Breast epithelium (tissue), 4 donors: ENCODE measurements around the gene ABHD16B. TPM values are rescaled to one million over a fixed set of nuclear protein-coding genes. Genes with fewer than 3 reads are reported as not detected.
A peak's percentile ranks its signal among the peaks of the same experiment; 100 is the strongest.

Experiments used
- DNase-seq, 2 donors: peaks; one replicate each; pipeline ENCODE4 v3.0.0-alpha.2; 2019; ENCODE audit warnings: low spot score in 2 of 2
- H3K27ac ChIP-seq, 2 donors: fragments of 200-600 bp; sonication (generic) in 1 of 2; one replicate each; pipeline ENCODE4 v1.5.1; 2016 to 2019; ENCODE audit warnings: mild to moderate bottlenecking in 1 of 2
- H3K27me3 ChIP-seq, 2 donors: fragments of 200-600 bp; sonication (generic) in 1 of 2; one replicate each; pipeline versions ENCODE4 v1.5.1 to v1.6.0; 2017 to 2019; ENCODE audit warnings: control low read depth in 1 of 2, mild to moderate bottlenecking in 1 of 2
- H3K36me3 ChIP-seq: fragments of 200-600 bp; one replicate; pipeline ENCODE4 v1.5.1; 2019
- H3K4me1 ChIP-seq, 2 donors: fragments of 200-600 bp; sonication (generic); one replicate each; pipeline ENCODE4 v1.5.1; 2016 to 2019; ENCODE audit warnings: control low read depth in 1 of 2
- H3K4me3 ChIP-seq, 3 donors: fragments of 200-600 bp; sonication (generic); 1 replicate in 2 of 3; 2 replicates in 1 of 3; pipeline ENCODE4 v1.5.1; 2016 to 2019; ENCODE audit warnings: mild to moderate bottlenecking in 3 of 3, moderate library complexity in 2 of 3
- H3K9me3 ChIP-seq, 2 donors: fragments of 200-600 bp; sonication (generic) in 1 of 2; one replicate each; pipeline ENCODE4 v1.5.1; 2016 to 2019; ENCODE audit warnings: control low read depth in 1 of 2
- CTCF ChIP-seq, 3 donors: fragments of 450-650 bp; IDR thresholded peaks; one replicate each; pipeline ENCODE4 v1.5.1; 2016 to 2017; ENCODE audit warnings: antibody characterized with exemption in 3 of 3, mild to moderate bottlenecking in 3 of 3, moderate library complexity in 3 of 3
- POLR2A ChIP-seq: fragments of 450-650 bp; IDR thresholded peaks from one replicate; pipeline ENCODE4 v1.6.1; 2016; ENCODE audit warnings: antibody characterized with exemption, mild to moderate bottlenecking, moderate library complexity
- POLR2AphosphoS5 ChIP-seq, 3 donors: sonication (generic); formaldehyde crosslinking; IDR thresholded peaks; one replicate each; pipeline ENCODE4 v1.6.1; 2017; ENCODE audit warnings: antibody characterized with exemption in 3 of 3
- intact Hi-C: fragments of 100-400 bp; cut with DNase I; formaldehyde crosslinking; loops from one replicate; pipeline ENCODE4 v1.15.1; 2023; ENCODE audit warnings: low total_unique reads
- total RNA-seq, 3 donors: library from RNA; depleted of rRNA; stranded (reverse); fragments of >200 nt; gene quantifications; one replicate each; pipeline ENCODE4 v1.1.0, GENCODE V29; 2016

ABHD16B gene
- total RNA-seq, 3 donors from 2014 or later, result not detected

GRCh38 chr20:63835021-63835858 lies 26.1 kb upstream of the ABHD16B start:
- H3K4me3 ChIP-seq, result peak overlapping the region in 2 of 3 donors; percentile 19 to 47
- peak; percentile 88 to 97 for DNase-seq
- H3K27me3 ChIP-seq, result no peaks in the 10 kb centered on the region
- peaks cover 8 to 16% of the 10 kb centered on the region in 2 donors for H3K4me1 ChIP-seq
- intact Hi-C loops, result no loop called here
- peak overlapping the region; percentile 80 to 94 for H3K27ac ChIP-seq
- TF ChIP-seq POLR2A (no peak), POLR2AphosphoS5 (IDR thresholded peaks at IDR 0.05) (peak in 1 of 3 donors; percentile 31)
- H3K9me3 ChIP-seq, result no peaks in the 10 kb centered on the region
- H3K36me3 ChIP-seq, result no peaks in the 10 kb centered on the region

- DNase-seq, result no peak
- no peaks in the 10 kb centered on the region for H3K36me3 ChIP-seq
- TF ChIP-seq POLR2A, result no peak
- no peak for TF ChIP-seq CTCF (IDR thresholded peaks at IDR 0.05)
- no peak for TF ChIP-seq POLR2AphosphoS5 (IDR thresholded peaks at IDR 0.05)
- peak overlapping the region in 1 of 2 donors; percentile 19 for H3K27ac ChIP-seq
- no peaks in the 10 kb centered on the region for H3K27me3 ChIP-seq
- peaks cover 8 to 16% of the 10 kb centered on the region in 2 donors for H3K4me1 ChIP-seq
- intact Hi-C loops, result loop anchor here (1.0 kb wide), 1 partner anchor 45 kb away; no protein-coding TSS in a partner anchor
- no peak overlapping the region for H3K4me3 ChIP-seq
- no peaks in the 10 kb centered on the region for H3K9me3 ChIP-seq
These were observed 24.6 kb upstream of the ABHD16B start for GRCh38 chr20:63836458-63837344.

- H3K9me3 ChIP-seq, result no peaks in the 10 kb centered on the region
- H3K4me1 ChIP-seq, result peaks cover 8 to 16% of the 10 kb centered on the region in 2 donors
- no peaks in the 10 kb centered on the region for H3K36me3 ChIP-seq
- H3K27ac ChIP-seq, result no peak overlapping the region
- no peaks in the 10 kb centered on the region for H3K27me3 ChIP-seq
- no peak for TF ChIP-seq POLR2A
- no peak for TF ChIP-seq CTCF (IDR thresholded peaks at IDR 0.05)
- TF ChIP-seq POLR2AphosphoS5 (IDR thresholded peaks at IDR 0.05), result no peak
- H3K4me3 ChIP-seq, result no peak overlapping the region
- DNase-seq, result no peak
- intact Hi-C loops, result no loop called here
These were observed 23.8 kb upstream of the ABHD16B start for GRCh38 chr20:63837479-63837878.

GRCh38 chr20:63839620-63840019 lies 21.7 kb upstream of the ABHD16B start:
- H3K9me3 ChIP-seq, result no peaks in the 10 kb centered on the region
- TF ChIP-seq POLR2A (no peak), POLR2AphosphoS5 (IDR thresholded peaks at IDR 0.05) (no peak), CTCF (IDR thresholded peaks at IDR 0.05) (no peak)
- no peaks in the 10 kb centered on the region for H3K27me3 ChIP-seq
- no peak overlapping the region for H3K27ac ChIP-seq
- H3K4me3 ChIP-seq, result no peak overlapping the region
- no peaks in the 10 kb centered on the region for H3K36me3 ChIP-seq
- intact Hi-C loops, result no loop called here
- H3K4me1 ChIP-seq, result peaks cover under 1 to 7% of the 10 kb centered on the region in 2 donors
- no peak for DNase-seq

GRCh38 chr20:63840405-63840828 lies 20.9 kb upstream of the ABHD16B start:
- Histone ChIP-seq H3K4me3 (no peak overlapping the region), H3K4me1 (no peaks in the 10 kb centered on the region), H3K27ac (no peak overlapping the region), H3K9me3 (no peaks in the 10 kb centered on the region), H3K27me3 (no peaks in the 10 kb centered on the region), H3K36me3 (no peaks in the 10 kb centered on the region)
- no peak for DNase-seq
- intact Hi-C loops, result no loop called here
- TF ChIP-seq POLR2AphosphoS5 (IDR thresholded peaks at IDR 0.05) (no peak), CTCF (IDR thresholded peaks at IDR 0.05) (no peak), POLR2A (no peak)
